Fibroblast of peridontal ligament (primary cell): ENCODE results near the gene KIRREL3.
"Not testable (repeated sequence)": the region's sequence is repeated elsewhere in the genome, so short reads cannot be mapped to it uniquely, and the experiment has no call there.

Experiments
- DNase-seq: peaks from one replicate; pipeline ENCODE4 v3.0.0-alpha.2; 2010; ENCODE audit errors: extremely low read depth

The KIRREL3 gene

DNA sequence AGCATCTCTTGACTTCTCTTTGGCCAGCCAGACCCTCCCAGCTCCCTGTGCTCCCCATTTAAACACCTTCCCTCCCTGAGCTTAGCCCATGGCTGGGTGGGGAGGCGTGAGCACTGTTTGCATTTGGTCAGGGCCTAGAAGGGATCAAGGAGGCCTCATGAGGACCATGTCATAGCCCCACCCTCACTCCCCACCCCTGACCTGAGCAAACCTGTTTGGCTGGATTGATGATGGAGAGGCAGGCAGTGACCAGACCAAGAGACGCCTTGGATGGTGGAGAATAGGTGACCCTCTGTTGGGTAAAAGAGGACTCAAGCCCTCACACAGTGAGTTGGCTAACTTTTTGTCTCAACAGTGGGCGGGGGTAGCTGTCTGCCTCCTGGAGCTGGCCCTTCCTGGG is 595.2 kb downstream of the KIRREL3 start:
- DNase-seq, result no peak

DNA sequence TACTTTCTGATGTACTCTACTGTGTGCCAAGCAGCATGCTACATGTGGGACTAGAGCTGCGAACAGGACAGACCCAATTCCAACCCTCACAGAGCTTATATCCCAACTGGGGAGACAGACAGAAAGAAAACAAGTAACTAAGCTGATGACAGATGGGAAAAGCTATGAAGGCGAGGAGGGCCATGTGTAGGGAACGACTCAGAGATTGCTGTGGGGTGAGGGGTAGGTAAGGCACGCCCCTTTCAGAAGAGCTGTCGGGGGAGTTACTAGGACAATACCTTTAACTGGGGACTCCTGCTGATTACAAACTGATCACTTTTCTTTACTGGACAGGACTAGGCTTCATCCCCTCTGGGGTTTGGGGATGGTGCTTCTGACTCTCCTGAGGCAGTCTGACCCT is 596.2 kb downstream of the KIRREL3 start:
- no peak for DNase-seq

DNA sequence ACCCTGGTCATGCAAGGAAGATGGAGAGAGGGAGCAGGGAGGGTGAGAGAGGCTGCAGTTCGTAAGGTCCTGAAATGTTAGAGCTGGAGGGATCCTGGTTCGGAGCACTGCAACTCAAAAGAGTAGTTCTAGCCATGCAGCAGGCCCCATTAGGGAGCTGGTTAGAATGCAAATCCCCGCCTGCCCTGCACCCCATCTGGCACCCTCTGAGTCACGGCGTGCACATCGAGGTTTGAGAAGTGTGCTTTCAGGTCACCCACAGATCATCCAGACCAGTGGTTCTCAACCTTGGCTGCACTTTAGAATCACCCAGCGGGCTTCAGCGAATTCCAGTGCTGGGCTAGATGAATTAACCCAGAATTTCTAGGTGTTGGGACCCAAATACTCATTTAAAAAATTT is 596.9 kb downstream of the KIRREL3 start:
- DNase-seq, result no peak

DNA sequence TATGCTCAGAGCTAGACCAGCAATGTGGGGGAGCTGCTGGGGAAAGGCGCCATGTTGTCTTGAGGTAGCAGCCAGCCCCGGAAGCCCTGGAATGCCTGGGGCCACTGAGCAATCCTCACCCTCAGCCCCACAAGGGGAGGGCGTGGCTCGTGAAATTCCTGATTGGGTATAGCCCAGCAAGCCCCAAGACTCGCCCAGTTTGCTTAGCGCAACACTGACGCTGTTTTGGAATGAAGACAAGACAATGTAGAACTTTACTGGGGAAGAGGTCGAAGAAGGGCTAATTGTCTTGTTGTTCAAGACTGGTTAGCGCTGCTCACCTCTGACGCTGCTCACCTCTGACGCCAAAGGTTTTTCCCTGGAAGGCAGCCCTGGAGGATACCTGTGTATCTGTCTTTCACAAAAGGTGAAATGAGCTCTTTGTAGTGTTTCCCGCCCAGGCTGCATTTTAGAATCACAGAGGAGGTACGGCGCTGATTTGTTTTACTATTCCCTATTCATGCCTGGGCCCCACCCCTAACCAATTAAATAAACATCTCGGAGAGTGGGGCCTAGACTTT is 597.5 kb downstream of the KIRREL3 start:
- no peak for DNase-seq

DNA sequence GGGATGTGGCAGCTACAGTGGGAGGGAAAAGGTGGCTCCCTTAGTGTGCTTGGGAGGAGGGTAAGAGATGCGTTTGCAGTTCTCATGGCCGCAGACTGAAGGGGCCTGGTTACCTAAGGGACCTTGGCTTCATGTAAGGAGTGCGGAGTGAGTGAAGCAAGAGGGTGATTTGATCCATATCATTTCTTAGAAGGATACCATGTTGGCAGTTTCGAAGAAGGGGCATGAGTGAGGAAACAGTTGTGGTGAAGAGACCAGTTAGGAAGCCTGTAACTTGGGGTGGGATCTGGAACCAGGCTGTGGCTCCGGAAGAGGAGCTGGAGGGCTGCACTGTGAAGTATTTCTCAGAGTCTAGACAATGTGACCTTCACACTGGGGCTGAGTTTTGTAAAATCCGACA is 600.1 kb downstream of the KIRREL3 start:
- no peak for DNase-seq

DNA sequence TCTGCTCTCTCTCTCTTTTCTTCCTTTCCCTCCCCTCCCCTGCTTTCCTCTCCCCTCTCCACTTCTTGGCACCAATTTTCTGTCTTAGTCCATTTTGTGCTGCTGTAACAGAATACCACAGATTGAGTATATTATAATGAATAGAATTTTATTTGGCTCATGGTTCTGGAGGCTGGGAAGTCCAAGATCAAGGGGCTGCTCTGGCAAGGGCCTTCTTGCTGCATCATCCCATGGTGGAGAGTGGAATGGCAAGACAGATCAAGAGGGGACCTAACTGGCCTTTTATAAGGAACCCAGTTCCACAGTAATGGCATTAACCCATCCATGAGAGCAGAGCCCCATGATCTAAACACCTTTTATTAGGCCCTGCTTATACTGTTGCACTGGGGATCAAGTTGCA is 600.6 kb downstream of the KIRREL3 start:
- DNase-seq, result no peak

DNA sequence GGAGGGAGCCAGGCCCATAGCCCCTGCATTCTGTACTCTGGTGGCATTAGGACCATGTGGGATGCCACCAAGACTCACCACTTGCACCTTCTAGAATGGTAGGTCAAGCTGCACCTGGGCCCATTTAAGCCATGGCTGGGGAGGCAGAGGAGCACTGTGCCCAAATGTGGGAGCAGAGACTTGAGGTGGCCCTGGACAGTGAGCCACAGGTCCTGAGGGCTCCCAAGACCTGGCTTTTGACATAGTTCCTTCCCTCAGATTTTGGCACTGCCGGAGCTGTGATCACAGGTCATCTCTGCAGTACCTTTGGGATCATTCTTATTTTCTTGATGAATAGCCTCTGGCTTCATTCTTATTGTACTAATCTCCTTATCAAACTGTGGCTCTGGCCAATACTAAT is 601.8 kb downstream of the KIRREL3 start:
- DNase-seq, result no peak

DNA sequence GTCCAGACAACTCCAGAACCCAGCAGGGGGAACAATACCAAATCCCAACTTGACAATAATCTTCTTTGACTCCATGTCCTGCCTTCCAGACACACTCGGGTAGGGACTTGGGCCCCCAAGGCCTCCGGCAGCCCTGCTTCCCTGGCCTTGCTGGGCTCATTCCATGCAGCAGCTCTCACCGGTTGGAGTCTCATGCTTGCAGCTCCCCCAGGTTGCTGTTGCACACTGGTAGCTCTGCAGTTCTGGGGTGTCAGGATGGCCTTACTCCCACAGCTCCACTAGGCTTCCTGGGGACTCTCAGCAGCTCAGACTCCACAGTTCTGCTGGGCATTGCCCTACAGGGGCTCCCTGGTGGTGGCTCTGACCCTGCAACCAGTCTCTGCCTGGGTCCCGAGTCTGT is 602.3 kb downstream of the KIRREL3 start:
- no peak for DNase-seq

DNA sequence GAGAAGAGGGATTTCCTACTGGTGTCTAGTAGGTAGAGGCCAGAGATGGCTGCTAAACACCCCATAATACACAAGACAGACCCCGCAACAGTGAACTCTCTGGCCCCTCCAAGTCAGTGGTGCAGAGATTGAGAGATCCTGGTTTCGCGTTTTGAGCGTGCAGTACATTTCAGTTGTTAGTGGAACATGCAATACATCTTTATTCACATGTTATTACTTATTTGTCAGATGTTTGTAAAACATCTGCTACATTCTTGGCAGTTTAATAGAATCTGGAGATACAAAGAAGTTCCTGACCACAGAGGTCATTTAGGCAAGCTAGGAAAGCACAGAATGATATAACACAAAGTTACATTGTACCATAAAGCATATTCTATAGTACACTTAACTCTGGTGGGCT is 603.6 kb downstream of the KIRREL3 start:
- DNase-seq, result no peak

DNA sequence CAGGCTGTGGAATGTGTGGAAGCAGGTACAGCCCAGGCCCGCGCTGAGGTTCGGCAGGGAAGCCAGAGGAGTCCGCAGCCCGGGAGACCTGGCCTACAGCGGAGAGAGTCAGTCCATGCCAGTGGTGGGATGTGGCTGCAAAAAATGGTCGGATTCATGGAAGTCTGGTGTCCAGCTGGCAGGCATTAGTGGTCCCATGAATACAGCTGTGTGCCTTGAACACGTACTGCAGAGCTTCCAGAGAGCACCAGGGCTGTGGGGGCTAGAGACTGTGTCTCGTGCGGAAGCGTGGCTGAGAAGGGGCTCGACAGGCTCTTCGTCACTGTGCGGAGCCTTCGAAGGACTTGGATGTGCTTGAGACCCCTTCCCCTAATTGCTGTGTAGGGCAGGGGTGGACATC is 604.3 kb downstream of the KIRREL3 start:
- not testable (repeated sequence) for DNase-seq

DNA sequence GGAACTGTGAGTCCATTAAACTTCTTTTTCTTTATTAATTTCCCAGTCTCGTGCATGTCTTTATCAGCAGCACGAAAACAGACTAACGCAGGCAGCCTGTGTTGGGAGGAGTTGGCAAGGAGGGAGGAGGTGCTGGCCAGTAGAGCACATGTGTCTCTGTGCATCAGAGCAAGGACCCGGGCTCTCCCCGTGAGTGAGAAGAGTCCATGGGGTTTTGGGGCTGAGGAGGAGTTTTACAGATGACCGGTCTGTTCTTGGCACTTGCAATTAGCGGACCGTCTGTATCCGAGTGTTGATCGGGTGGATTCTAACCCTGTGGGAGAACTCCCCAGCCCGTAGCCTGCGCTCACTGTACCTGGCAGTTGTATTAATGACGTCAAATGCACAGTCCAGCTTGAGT is 604.8 kb downstream of the KIRREL3 start:
- DNase-seq, result not testable (repeated sequence)

DNA sequence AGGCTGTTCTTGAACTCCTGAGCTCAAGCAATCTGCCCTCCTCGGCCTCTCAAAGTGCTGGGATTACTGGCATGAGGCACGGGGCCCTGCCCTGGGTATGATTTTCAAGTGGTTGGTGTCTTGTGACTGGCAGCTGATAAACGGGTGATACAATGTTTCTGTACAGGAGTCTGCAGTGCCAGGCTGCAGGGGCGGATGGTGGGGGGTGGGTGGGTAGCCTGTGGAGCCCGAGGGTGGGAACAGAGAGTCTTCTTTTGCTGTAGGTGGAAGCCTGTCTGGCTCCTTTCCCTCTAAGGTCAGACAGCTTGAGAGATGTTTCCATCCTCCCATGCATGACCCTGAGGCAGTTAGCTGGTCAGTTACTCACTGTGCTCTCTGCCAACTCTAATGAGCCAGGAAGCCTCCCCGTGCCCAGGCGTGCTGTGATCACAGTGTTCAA is 605.9 kb downstream of the KIRREL3 start:
- DNase-seq, result not testable (repeated sequence)

DNA sequence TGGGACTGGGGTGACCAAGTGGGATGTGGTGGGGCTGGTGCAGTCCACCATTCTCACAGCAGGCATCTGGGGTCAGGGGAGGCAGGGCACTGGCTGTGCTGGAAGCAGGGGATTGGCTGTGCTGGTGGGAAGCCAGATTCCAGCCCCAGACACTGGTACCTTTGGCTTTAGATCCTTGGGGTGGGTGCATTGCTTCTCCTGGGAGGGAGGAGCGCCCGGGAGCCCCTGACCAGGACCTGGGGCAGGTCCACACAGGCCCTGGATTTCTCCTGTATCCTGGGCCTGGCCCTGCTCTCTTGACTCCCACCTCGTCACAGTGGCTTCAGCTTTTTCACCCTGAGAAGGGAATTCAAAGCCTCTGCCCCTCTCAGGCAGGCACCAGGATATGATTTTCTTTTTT is 606.5 kb downstream of the KIRREL3 start:
- no peak for DNase-seq

DNA sequence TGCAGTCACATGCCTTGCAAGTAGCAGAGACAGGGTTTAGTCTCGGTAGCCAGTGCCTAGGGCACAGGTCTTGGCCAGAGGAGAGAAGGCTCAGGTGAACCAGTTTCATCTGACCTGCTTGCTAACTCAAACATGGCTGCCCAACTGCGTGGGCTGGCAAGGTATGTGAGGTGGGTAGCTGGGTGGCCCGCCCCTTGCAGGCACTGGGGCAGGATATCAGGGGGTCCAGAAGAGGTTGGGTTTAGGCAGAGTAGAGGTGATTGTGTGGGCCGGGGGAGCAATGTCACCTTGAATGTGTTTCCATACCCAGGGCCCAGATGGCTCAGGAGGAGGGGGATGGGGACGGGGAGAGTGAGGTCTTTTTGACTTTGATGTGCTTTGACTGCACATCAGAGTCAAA is 607.4 kb downstream of the KIRREL3 start:
- no peak for DNase-seq

DNA sequence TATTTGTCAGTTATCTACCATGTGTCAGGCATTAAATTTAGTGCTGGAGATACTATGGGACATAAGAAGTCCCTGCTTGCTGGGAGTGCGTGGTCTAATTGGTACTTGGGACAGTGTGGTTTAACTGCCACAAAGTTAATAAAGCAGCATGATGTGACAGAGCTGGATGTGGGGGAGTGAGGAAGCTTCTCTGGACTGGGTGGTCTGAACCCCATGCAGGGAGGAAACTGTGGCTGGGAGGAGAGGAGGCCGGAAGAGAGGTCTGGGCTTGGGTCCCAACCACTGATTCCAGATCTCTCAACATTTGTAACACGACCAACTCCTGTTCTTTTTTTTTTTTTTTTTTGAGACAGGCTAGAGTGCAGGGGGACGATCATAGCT is 607.9 kb downstream of the KIRREL3 start:
- no peak for DNase-seq

DNA sequence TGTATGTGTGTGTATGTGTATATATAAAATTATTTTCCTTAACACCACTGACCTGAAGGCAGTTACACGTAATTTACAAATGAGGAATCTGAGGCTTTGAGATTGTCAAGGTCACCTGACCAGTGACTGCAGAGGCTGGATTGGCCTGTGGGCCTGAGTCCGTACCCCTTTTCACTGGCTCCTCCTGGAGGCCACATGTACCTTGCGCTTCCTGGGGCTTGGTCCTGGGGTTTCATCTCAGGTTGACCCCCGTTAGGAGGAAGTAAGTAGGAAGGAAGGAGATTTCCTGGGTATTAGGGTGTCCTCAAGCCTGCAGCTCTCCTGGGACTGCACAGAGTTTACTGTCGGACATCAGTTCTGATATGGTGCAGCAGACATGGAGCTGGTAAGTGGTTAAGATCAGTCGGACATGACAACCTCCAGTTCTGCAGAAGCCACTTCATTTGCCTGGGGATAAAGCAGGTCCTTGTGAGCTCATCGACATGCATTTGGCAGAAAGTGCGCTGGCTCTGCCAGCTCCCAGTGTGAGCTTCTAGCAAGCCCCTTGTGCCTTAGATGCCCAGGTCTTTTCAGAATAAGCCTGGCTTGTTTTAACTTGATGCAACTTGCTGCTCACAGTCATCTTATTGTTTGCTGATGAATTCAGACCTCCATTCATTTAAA is 608.5 kb downstream of the KIRREL3 start:
- DNase-seq, result no peak

DNA sequence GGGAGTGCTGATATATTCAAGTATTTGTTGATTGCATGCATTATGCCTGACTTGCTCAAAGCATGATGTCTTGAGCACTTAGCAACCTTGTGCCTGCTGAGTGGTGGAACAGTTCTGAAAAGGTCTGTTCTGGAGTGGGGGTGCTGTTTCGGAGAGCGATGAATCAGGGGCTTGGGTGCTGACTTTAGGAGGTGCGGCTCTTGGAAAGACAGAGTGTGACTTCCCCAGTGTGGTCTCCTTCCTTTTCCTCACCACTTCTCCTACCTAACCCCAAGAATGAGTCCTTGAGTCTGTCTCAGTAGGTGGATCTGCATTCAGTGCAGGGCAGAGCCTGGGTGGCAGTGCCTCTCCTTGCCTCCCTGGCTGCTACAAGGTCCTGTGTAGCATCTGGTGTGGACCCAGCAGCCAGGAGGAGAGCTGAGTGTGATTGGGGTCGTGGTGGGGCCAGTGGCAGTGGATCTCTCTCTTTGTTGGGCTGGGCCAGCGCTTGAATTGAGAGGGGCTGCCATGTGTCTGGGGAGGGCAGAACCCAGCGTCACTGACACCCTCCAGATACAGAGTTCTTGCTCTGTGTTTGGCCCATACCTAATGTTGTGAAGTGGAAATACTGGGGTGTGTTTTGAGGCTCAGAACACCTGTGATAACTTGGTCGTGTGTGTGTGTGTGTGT is 609.1 kb downstream of the KIRREL3 start:
- no peak for DNase-seq

DNA sequence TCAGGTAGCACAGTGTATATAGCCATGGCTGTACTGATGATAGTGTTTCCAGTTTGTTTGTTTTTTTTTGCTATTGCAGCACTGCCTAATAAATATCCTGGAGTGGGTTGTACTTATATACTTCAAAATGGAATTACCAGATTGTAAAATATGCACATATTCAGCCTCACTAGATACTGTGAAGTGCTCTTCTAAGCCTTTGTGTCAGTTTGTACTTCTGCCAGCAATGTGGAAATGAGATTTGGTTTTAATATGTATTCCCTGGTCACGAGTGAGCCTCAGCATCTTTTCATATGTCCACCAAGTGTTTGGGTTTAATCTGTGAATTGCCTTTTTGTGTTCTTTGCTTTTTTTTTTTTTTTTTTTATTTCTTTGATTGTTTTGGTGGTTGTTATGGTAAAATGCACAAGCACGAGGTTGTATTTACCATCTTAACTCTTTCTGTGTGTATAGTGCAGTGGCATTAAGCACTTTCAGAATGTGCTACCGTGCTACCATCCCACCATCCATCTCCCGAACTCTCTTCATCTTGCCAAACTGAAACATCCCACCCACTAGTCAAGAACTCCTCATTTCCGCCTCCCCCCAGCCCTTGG is 610.2 kb downstream of the KIRREL3 start:
- no peak for DNase-seq

DNA sequence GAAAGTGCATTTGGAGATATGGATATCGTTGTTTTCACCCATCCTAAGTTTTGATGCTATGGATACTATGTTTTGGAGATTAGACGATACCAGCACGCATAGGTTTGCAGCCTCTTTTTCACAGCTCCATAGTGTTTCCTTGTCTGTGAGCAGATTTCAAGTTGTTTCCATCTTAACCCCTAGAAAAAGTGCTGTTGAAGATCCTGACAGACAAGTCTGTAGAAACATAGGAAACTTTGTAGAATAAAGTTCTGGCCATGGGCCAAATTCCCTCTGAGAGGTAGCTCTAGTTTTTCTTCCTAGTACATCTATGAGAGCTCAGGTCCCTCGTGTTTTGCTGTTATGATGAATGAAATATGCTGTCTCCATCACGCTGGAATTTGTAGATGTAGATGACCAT is 612.7 kb downstream of the KIRREL3 start:
- DNase-seq, result no peak

DNA sequence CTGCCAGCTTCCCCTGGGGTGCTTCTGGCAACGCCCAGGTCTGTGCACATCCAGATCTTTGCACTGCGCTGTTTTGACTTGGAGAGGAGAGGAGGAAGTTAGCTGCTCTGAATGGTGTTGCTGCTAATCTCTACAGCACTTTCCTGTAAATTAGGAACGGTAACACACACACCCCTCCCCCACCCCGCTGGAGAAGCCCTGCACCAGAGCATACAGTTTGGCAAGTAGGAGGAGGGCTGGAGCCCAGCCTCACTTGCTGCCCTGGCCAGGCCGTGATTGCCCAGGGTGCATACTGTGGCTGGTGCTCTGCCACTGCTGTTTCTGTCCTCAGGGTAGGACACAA is 613.9 kb downstream of the KIRREL3 start:
- not testable (repeated sequence) for DNase-seq

DNA sequence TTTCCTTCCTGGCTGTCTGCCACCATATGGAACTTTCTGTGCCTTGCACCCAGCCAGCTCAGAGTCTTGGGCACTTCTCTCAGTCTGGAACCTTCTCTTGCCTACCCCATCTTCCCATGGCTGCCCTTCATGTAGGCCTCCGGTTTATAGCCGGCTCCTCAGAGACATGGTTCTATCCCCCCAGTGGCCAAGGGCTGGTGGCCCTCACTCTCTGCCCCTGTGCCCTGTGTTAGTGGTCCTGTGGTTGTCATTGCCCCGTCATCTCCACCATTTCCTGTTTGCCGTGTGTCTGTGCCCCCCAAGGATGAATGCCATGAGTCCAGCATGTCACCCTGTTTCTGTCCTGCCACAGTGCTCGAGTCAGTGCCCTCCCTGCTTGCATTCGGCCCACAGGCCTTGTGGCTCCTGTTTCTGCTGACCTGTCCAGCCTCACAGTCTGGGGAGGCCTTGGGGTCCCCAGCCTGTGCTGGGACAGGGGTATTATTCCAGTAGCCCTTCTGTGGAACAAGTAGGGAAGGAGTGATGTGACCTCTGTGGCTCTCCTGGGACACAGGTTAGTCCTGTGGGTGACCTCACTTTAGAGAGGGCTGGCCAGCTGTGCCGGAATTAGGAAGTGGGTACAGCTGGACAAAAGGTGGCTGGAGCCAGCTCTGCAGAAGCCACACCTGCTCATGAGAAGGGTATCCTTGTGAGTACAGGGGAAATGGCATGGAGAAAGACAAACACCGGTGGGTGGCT is 614.4 kb downstream of the KIRREL3 start:
- DNase-seq, result no peak

DNA sequence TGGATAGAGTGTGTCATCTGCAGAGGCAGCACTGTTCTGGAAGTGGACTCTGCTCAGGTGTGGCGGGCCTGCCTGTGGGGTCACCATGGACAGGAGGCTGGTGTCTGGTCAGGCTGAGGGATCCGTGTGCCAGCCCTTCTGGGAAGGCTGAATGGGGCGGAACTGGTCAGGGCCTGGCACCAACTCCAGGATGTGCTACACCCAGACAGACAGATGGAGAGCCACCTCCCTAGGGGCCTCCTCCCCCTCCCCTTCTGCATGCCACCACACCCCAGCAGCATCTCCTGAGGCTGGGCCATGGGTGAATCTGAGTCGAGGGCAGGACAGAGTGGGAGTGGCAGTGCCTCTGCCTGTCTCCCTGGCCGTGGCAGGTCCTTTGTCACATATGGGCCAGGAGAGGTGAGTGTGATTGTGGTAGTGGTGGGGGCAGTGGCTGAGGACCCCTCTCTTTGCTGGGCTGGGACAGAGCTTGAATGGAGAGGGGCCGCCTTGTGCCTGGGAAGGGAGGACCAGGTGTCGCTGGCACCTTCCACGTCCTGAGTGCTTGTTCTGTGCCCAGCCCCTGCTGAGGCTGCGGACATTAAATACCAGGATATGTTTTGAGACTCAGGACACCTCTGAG is 616.0 kb downstream of the KIRREL3 start:
- DNase-seq, result no peak
